ENCODE measurements around the gene GUCY2D.
"Not testable (repeated sequence)": the region's sequence is repeated elsewhere in the genome, so short reads cannot be mapped to it uniquely, and the experiment has no call there.

Gene GUCY2D

DNA sequence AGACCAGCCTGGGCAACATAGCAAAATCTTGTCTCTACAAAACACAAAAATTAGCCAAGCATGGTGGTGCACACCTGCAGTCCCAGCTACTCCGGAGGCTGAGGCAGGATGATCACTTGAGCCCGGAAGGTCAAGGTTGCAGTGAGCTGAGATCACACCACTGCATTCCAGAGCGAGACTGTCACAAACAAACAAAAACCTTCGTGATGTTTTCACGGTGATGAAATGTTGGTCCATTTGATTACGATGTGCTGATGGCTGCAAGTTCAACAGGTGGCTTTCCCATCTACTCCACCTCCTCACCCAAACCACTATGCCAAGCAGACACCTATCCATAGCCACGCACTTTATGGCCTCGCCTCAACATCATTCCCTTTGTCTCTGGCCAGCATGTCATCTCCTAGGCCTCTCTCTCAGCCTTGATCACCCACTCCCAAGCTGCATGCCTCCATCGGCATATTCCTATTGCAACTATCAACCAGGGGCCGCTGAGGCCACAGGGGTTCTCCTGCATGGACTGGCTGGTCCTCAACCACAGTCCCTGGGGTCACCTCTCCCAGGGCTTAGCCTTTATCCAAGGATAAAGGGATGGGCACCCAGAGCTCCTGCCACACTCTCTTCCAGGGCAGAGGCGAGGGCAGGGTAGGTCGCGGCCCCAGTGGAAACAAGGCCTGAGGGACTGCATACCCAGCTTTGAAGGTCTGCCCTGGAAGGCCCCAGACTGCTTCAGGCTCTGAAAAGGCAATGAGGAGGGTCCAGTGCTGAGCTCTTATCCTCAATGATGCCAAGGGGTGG lies 19.3 kb downstream of the GUCY2D start:
- WGBS (ENCODE audit: insufficient coverage) = 96% methylated on average over 11 of the region's 13 CpGs
- ChIA-PET POLR2A (interaction anchor here (1.6 kb wide), 1 partner anchor 10 kb away, joined by 8 read pairs; no protein-coding TSS in a partner anchor), CTCF (interaction anchor here (0.7 to 10.9 kb wide), 8 partner anchors 9 to 40 kb away, joined by 3 to 117 read pairs (median 4); partner anchors contain the start of gene ALOX15B)
- Histone ChIP-seq H3K9me3 (ENCODE audit: control extremely low read depth in 1 of 5, control insufficient read depth in 4 of 5, insufficient read depth in 2 of 5, low read depth in 1 of 5, low read length in 4 of 5) (no peaks in the 10 kb centered on the region), H3K27ac (ENCODE audit: insufficient read depth in 1 of 2, low read depth in 1 of 2, low read length in 2 of 2, poor library complexity in 1 of 2, severe bottlenecking in 2 of 2) (no peak overlapping the region), H3K4me3 (ENCODE audit: control insufficient read depth in 1 of 7, extremely low read depth in 1 of 7, insufficient read depth in 4 of 7, low read depth in 2 of 7, low read length in 6 of 7) (no peak overlapping the region), H3K4me1 (ENCODE audit: control extremely low read depth in 1 of 4, control insufficient read depth in 4 of 4, insufficient read depth in 4 of 4, low read length in 3 of 4) (peaks cover 7 to 36% (median 33%) of the 10 kb centered on the region in 4 experiments), H3K27me3 (replicated peaks in 2 of 5; ENCODE audit: control insufficient read depth in 4 of 5, insufficient read depth in 5 of 5, low read length in 4 of 5) (no peaks in the 10 kb centered on the region), H3K36me3 (ENCODE audit: control insufficient read depth in 4 of 4, insufficient read depth in 4 of 4, low read length in 3 of 4) (no peaks in the 10 kb centered on the region)
- DNase-seq = no peak

DNA sequence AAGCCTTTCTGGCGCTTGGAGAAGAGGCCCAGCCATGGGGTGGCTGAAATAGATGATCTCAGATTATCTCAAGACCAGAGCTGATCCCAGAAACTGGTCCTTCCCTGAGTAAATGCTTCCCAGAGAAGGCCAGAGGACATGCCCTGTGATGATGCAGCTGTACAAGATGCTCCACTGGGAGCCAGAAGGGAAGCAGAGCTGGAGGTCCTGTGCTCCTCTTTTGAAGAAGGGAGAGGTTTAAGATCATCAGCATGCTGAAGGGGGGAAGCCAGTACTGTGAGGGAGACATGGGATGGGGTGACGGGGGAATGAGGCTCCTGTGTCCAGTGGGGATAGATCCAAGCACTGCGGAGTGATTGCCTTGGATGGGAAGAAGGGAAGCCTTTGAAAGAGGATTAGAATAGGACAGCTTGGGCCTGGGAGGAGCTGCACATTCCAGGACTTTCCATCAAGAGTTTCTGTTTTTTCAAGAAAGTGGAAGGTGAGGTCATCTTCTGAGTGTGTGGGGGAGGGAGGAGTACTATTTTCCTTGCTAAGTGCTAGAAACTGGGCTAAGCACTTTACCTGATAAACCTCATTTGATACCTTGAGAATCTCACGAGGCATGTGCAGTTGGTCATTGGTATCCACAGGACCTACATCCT lies 20.1 kb downstream of the GUCY2D start:
- POLR2A ChIA-PET = interaction anchor here (1.6 kb wide), 1 partner anchor 11 kb away, joined by 8 read pairs; no protein-coding TSS in a partner anchor
- no peak for DNase-seq
- no peaks in the 10 kb centered on the region for H3K36me3 ChIP-seq (ENCODE audit: control insufficient read depth in 4 of 4, insufficient read depth in 4 of 4, low read length in 3 of 4)
- peaks cover 7 to 29% (median 26%) of the 10 kb centered on the region in 4 experiments for H3K4me1 ChIP-seq (ENCODE audit: control extremely low read depth in 1 of 4, control insufficient read depth in 4 of 4, insufficient read depth in 4 of 4, low read length in 3 of 4)
- H3K27me3 ChIP-seq (replicated peaks in 2 of 5; ENCODE audit: control insufficient read depth in 4 of 5, insufficient read depth in 5 of 5, low read length in 4 of 5) = peaks cover 0 to 5% (median 0%) of the 10 kb centered on the region in 5 experiments
- 94% methylated on average over 2 of the region's 4 CpGs for WGBS (ENCODE audit: insufficient coverage)
- no peaks in the 10 kb centered on the region for H3K9me3 ChIP-seq (ENCODE audit: control extremely low read depth in 1 of 5, control insufficient read depth in 4 of 5, insufficient read depth in 2 of 5, low read depth in 1 of 5, low read length in 4 of 5)
- no peak overlapping the region for H3K27ac ChIP-seq (ENCODE audit: insufficient read depth in 1 of 2, low read depth in 1 of 2, low read length in 2 of 2, poor library complexity in 1 of 2, severe bottlenecking in 2 of 2)
- CTCF ChIA-PET = interaction anchor here (0.7 to 10.9 kb wide), 6 partner anchors 8 to 41 kb away, joined by 3 to 117 read pairs (median 4); partner anchors contain the start of gene ALOX15B
- H3K4me3 ChIP-seq (ENCODE audit: control insufficient read depth in 1 of 7, extremely low read depth in 1 of 7, insufficient read depth in 4 of 7, low read depth in 2 of 7, low read length in 6 of 7) = no peak overlapping the region

DNA sequence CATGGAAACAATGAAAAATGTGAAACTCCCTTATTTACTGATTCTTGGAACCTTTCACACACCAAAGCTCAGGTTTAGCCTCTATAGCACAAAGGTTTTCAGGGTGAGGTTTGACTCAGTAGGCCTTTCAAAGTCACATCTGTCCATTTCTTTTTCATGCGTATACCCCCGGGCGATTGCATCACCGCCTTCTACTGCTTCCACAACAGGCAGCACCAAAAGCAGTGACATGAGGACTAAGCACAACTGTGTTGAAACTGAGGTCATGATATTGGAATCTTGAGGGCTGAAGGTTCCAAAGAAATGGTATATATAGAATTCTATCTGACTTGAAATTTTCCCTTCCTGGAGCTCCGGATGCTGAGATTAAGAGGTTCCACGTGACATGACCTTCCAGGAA lies 21.7 kb downstream of the GUCY2D start:
- H3K36me3 ChIP-seq (ENCODE audit: control insufficient read depth in 4 of 4, insufficient read depth in 4 of 4, low read length in 3 of 4); H3K9me3 ChIP-seq (ENCODE audit: control extremely low read depth in 1 of 5, control insufficient read depth in 4 of 5, insufficient read depth in 2 of 5, low read depth in 1 of 5, low read length in 4 of 5); POLR2A ChIA-PET; DNase-seq; H3K27ac ChIP-seq (ENCODE audit: insufficient read depth in 1 of 2, low read depth in 1 of 2, low read length in 2 of 2, poor library complexity in 1 of 2, severe bottlenecking in 2 of 2); H3K4me3 ChIP-seq (ENCODE audit: control insufficient read depth in 1 of 7, extremely low read depth in 1 of 7, insufficient read depth in 4 of 7, low read depth in 2 of 7, low read length in 6 of 7); H3K27me3 ChIP-seq (replicated peaks in 2 of 5; ENCODE audit: control insufficient read depth in 4 of 5, insufficient read depth in 5 of 5, low read length in 4 of 5): not testable (repeated sequence)
- CTCF ChIA-PET = interaction anchor here (1.2 to 2.7 kb wide), 3 partner anchors 18 to 191 kb away, joined by 3 to 12 read pairs (median 3); no protein-coding TSS in a partner anchor
- peaks cover 2 to 12% (median 10%) of the 10 kb centered on the region in 4 experiments for H3K4me1 ChIP-seq (ENCODE audit: control extremely low read depth in 1 of 4, control insufficient read depth in 4 of 4, insufficient read depth in 4 of 4, low read length in 3 of 4)
- WGBS (ENCODE audit: insufficient coverage) = no CpG with 5 or more reads among the region's 6 CpGs

DNA sequence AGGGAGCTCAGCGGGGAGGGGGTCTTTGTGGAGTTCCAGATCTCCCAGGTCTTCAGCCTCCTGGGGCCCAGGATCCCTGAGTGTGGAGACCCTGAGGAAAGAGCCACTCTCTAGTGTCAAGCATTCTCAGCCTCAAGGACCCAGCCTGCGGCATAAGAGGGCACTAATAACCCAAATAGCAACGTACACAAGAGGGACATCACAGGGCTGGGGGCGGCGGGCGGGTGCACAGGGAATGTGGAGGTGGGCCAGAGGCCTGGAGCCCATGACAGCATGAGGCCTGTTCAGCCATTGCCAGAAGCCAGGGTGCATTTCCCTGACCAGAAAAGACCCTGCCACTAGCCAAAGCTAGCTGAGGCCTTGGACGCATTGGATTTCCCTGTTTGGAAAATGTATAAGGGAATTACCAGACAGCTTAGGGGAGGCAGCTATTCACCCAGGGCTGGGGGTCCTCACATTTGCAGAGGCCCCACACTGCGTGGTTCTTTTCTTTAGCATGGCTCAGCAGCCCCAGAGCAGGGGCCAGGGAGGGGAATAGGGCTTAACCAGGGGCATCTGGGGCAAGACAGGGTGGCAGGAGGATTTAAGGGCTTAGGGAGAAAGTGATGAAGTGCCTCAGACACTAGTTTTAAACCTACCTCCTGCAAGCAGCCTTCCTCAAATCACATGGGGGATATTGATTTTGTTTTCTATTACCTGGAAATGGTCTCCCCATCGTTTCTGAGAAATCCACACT lies 22.9 kb downstream of the GUCY2D start:
- H3K27me3 ChIP-seq (replicated peaks in 2 of 5; ENCODE audit: control insufficient read depth in 4 of 5, insufficient read depth in 5 of 5, low read length in 4 of 5) = peaks cover 0 to 5% (median 0%) of the 10 kb centered on the region in 5 experiments
- CTCF ChIA-PET = interaction anchor here (1.4 to 2.7 kb wide), 3 partner anchors 17 to 32 kb away, joined by 3 to 12 read pairs (median 5); no protein-coding TSS in a partner anchor
- peaks cover 0 to under 1% (median under 1%) of the 10 kb centered on the region in 4 experiments for H3K4me1 ChIP-seq (ENCODE audit: control extremely low read depth in 1 of 4, control insufficient read depth in 4 of 4, insufficient read depth in 4 of 4, low read length in 3 of 4)
- peaks cover 0 to 3% (median 0%) of the 10 kb centered on the region in 5 experiments for H3K9me3 ChIP-seq (ENCODE audit: control extremely low read depth in 1 of 5, control insufficient read depth in 4 of 5, insufficient read depth in 2 of 5, low read depth in 1 of 5, low read length in 4 of 5)
- H3K36me3 ChIP-seq (ENCODE audit: control insufficient read depth in 4 of 4, insufficient read depth in 4 of 4, low read length in 3 of 4) = no peaks in the 10 kb centered on the region
- POLR2A ChIA-PET = no interaction called here
- H3K27ac ChIP-seq (ENCODE audit: insufficient read depth in 1 of 2, low read depth in 1 of 2, low read length in 2 of 2, poor library complexity in 1 of 2, severe bottlenecking in 2 of 2) = no peak overlapping the region
- 100% methylated on average over 8 of the region's 9 CpGs for WGBS (ENCODE audit: insufficient coverage)
- H3K4me3 ChIP-seq (ENCODE audit: control insufficient read depth in 1 of 7, extremely low read depth in 1 of 7, insufficient read depth in 4 of 7, low read depth in 2 of 7, low read length in 6 of 7) = no peak overlapping the region
- no peak for DNase-seq

DNA sequence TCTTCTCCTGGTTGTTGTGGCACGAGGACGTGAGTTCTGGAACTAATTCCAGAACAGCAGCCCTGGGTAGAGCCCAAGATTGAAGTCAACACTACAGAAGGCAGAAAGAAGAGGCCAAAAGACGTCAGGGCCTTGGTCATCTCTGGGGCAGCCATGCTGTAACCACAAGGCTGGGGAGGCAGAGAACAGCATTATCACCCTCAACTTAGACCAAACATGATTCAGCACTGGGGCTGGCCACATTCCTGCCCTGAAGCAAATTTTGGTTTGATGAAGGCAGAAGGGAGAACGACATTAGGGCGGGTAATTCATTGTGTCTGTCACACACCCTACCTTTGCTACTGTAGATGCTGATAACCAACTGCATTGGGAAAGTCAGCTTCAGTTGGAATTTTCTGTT lies 26.7 kb downstream of the GUCY2D start:
- no peaks in the 10 kb centered on the region for H3K36me3 ChIP-seq (ENCODE audit: control insufficient read depth in 4 of 4, insufficient read depth in 4 of 4, low read length in 3 of 4)
- no CpG with 5 or more reads among the region's 5 CpGs for WGBS (ENCODE audit: insufficient coverage)
- CTCF ChIA-PET = interaction anchor here (0.6 to 4.2 kb wide), 4 partner anchors 12 to 117 kb away, joined by 3 to 23 read pairs (median 6); no protein-coding TSS in a partner anchor
- H3K27me3 ChIP-seq (replicated peaks in 2 of 5; ENCODE audit: control insufficient read depth in 4 of 5, insufficient read depth in 5 of 5, low read length in 4 of 5) = peaks cover 0 to 5% (median 0%) of the 10 kb centered on the region in 5 experiments
- no peak for DNase-seq
- no peak overlapping the region for H3K27ac ChIP-seq (ENCODE audit: insufficient read depth in 1 of 2, low read depth in 1 of 2, low read length in 2 of 2, poor library complexity in 1 of 2, severe bottlenecking in 2 of 2)
- no peaks in the 10 kb centered on the region for H3K4me1 ChIP-seq (ENCODE audit: control extremely low read depth in 1 of 4, control insufficient read depth in 4 of 4, insufficient read depth in 4 of 4, low read length in 3 of 4)
- H3K4me3 ChIP-seq (ENCODE audit: control insufficient read depth in 1 of 7, extremely low read depth in 1 of 7, insufficient read depth in 4 of 7, low read depth in 2 of 7, low read length in 6 of 7) = no peak overlapping the region
- peaks cover 0 to 3% (median 0%) of the 10 kb centered on the region in 5 experiments for H3K9me3 ChIP-seq (ENCODE audit: control extremely low read depth in 1 of 5, control insufficient read depth in 4 of 5, insufficient read depth in 2 of 5, low read depth in 1 of 5, low read length in 4 of 5)
- POLR2A ChIA-PET = no interaction called here

DNA sequence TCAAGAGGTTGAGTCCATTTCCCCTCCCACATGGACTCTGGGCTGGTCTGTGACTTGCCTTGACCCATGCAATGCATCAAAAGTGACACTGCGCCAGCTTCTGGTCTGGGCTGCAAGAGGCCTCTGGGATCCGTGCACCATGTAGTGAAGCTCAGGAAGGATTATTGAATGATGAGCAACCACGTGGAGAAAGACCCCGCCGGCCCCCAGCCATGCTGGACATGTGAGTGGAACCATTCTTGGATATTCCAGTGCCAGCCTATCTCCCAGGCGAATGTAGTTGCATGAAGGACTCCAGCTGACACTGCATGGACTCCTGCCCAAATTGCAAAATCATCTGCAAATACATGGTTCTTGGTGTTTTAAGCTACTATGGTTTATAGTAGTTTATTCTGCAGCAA lies 28.8 kb downstream of the GUCY2D start:
- WGBS (ENCODE audit: insufficient coverage) = 97% methylated on average over 3 of the region's 6 CpGs
- POLR2A ChIA-PET = no interaction called here
- Histone ChIP-seq H3K4me3 (ENCODE audit: control insufficient read depth in 1 of 7, extremely low read depth in 1 of 7, insufficient read depth in 4 of 7, low read depth in 2 of 7, low read length in 6 of 7) (no peak overlapping the region), H3K4me1 (ENCODE audit: control extremely low read depth in 1 of 4, control insufficient read depth in 4 of 4, insufficient read depth in 4 of 4, low read length in 3 of 4) (no peaks in the 10 kb centered on the region), H3K36me3 (ENCODE audit: control insufficient read depth in 4 of 4, insufficient read depth in 4 of 4, low read length in 3 of 4) (no peaks in the 10 kb centered on the region), H3K9me3 (ENCODE audit: control extremely low read depth in 1 of 5, control insufficient read depth in 4 of 5, insufficient read depth in 2 of 5, low read depth in 1 of 5, low read length in 4 of 5) (peaks cover 0 to 3% (median 0%) of the 10 kb centered on the region in 5 experiments), H3K27me3 (replicated peaks in 2 of 5; ENCODE audit: control insufficient read depth in 4 of 5, insufficient read depth in 5 of 5, low read length in 4 of 5) (peaks cover 0 to 5% (median 0%) of the 10 kb centered on the region in 5 experiments), H3K27ac (ENCODE audit: insufficient read depth in 1 of 2, low read depth in 1 of 2, low read length in 2 of 2, poor library complexity in 1 of 2, severe bottlenecking in 2 of 2) (no peak overlapping the region)
- CTCF ChIA-PET = interaction anchor here (1.0 to 4.2 kb wide), 7 partner anchors 9 to 171 kb away, joined by 3 to 23 read pairs (median 5); no protein-coding TSS in a partner anchor
- DNase-seq = no peak

Measured in common myeloid progenitor, CD34-positive (primary cell).